Epithelial cell of esophagus (primary cell): ENCODE data around the gene SATB1.

Source experiments
- DNase-seq: peaks from one replicate; pipeline ENCODE4 v3.0.0; 2010; ENCODE audit warnings: low read depth
- H3K4me3 ChIP-seq: 2 replicates; pipeline ENCODE4 v1.5.1; 2011; ENCODE audit warnings: mild to moderate bottlenecking, low read length, control low read depth
- CTCF ChIP-seq: IDR thresholded peaks from 2 replicates; pipeline ENCODE4 v1.5.1; 2011; ENCODE audit warnings: low read depth, mild to moderate bottlenecking, low read length, control low read depth, inconsistent platforms; ENCODE audit not compliant: insufficient read depth; ENCODE audit errors: missing control alignments

Gene SATB1

GRCh38 chr3:18423401-18424212, 1.5 kb downstream of the SATB1 start:
- peak; percentile 58 for DNase-seq
- no peak for TF ChIP-seq CTCF
- H3K4me3 ChIP-seq: peak overlapping the region; percentile 78

GRCh38 chr3:18422972-18423371, 2.2 kb downstream of the SATB1 start:
- TF ChIP-seq CTCF: no peak
- DNase-seq: peak; percentile 8
- peak overlapping the region; percentile 78 for H3K4me3 ChIP-seq

GRCh38 chr3:18420555-18420954, 4.6 kb downstream of the SATB1 start:
- no peak for TF ChIP-seq CTCF
- DNase-seq: no peak

GRCh38 chr3:18419232-18419631, 5.9 kb downstream of the SATB1 start:
- no peak overlapping the region for H3K4me3 ChIP-seq
- DNase-seq: no peak
- TF ChIP-seq CTCF: no peak

More at GRCh38 chr3:18420555-18420954, 4.6 kb downstream of the SATB1 start:
- H3K4me3 ChIP-seq: no peak overlapping the region

GRCh38 chr3:18417904-18418572, 7.1 kb downstream of the SATB1 start:
- DNase-seq: no peak
- TF ChIP-seq CTCF: no peak
- no peak overlapping the region for H3K4me3 ChIP-seq

- DNase-seq: no peak
- H3K4me3 ChIP-seq: no peak overlapping the region
- no peak for TF ChIP-seq CTCF
Measured at GRCh38 chr3:18416332-18416731, 8.8 kb downstream of the SATB1 start.
